Mammary epithelial cell (primary cell): ENCODE results near the gene ZHX3.

Source experiments
- EZH2 ChIP-seq: IDR thresholded peaks from 2 replicates; pipeline ENCODE4 v1.6.1; 2012; ENCODE audit warnings: low read length, inconsistent platforms, borderline replicate concordance
- TF ChIP-seq, protein P1 (sequence below), 2 donors: IDR thresholded peaks in 1 of 2; conservative IDR thresholded peaks in 1 of 2; 2 replicates each; pipeline ENCODE4 v1.5.1; 2011 to 2012; ENCODE audit warnings: inconsistent platforms in 2 of 2, low read length in 2 of 2, mild to moderate bottlenecking in 2 of 2, control low read depth in 1 of 2, low read depth in 1 of 2; ENCODE audit not compliant: insufficient read depth in 1 of 2; ENCODE audit errors: extremely low read depth in 1 of 2

DNA sequence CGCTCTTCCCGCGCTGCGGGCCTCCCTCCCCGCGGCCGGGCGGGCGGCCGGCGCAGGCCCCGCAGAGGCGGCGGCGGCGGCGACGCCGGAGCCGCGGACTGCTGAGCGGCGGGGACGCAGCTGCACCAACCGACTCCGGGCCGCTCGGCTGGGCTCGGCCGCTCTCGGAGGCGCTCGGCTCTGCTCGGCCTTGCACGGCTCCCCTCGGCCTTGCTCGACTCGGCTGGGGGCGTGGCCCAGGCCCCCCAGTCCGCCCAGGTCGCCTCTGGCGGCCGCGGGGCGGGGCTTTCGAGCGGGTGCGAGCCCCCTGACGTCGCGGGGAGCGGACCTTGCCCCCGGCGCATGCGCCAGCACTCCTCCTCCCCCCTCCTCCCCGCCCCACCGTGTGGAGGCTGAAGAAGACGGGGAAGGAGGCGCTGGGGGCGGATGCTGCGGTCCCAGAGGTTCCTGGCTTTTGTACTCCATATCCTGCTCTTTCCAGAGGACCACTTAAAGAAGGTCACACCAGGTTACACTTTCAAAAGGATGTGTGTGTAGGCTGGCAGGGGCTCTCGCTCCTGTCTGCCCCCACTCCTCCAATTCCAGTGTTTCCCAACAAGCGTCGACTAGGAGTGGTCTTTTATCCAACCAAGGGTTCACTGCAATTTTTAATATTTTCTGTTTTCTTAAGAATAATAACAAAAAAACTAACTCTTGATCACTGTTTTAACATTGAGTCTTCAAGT lies at the start of gene ZHX3:
- TF ChIP-seq, protein P1, sequence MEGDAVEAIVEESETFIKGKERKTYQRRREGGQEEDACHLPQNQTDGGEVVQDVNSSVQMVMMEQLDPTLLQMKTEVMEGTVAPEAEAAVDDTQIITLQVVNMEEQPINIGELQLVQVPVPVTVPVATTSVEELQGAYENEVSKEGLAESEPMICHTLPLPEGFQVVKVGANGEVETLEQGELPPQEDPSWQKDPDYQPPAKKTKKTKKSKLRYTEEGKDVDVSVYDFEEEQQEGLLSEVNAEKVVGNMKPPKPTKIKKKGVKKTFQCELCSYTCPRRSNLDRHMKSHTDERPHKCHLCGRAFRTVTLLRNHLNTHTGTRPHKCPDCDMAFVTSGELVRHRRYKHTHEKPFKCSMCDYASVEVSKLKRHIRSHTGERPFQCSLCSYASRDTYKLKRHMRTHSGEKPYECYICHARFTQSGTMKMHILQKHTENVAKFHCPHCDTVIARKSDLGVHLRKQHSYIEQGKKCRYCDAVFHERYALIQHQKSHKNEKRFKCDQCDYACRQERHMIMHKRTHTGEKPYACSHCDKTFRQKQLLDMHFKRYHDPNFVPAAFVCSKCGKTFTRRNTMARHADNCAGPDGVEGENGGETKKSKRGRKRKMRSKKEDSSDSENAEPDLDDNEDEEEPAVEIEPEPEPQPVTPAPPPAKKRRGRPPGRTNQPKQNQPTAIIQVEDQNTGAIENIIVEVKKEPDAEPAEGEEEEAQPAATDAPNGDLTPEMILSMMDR (conservative IDR thresholded peaks at IDR 0.05 in 1 of 2, IDR thresholded peaks at IDR 0.05 in 1 of 2; ENCODE audit: extremely low read depth in 1 of 2, insufficient read depth in 1 of 2, low read depth in 1 of 2, low read length in 2 of 2) = no peak
- no peak for TF ChIP-seq EZH2
